Cardiac muscle cell (in vitro differentiated cells and primary cell): ENCODE results near the gene IGDCC3. TPM values are rescaled to one million over a fixed set of nuclear protein-coding genes. Genes with fewer than 3 reads are reported as not detected.

ENCODE experiments used
- DNase-seq, 2 donors: peaks; one replicate each; pipeline versions ENCODE4 v3.0.0 to v3.0.0-alpha.2; 2010 to 2017; ENCODE audit warnings: low read depth in 1 of 2, low spot score in 1 of 2
- H3K27ac ChIP-seq: fragments of 200-600 bp; sonication (generic); 2 replicates; pipeline ENCODE4 v1.5.1; 2016
- H3K27me3 ChIP-seq: fragments of 200-600 bp; sonication (generic); 2 replicates; pipeline ENCODE4 v1.6.0; 2016; ENCODE audit warnings: control low read depth
- H3K36me3 ChIP-seq: fragments of 200-600 bp; sonication (generic); 2 replicates; pipeline ENCODE4 v1.5.1; 2016; ENCODE audit warnings: control low read depth
- H3K4me1 ChIP-seq: fragments of 200-600 bp; sonication (generic); 2 replicates; pipeline ENCODE4 v1.8.1; 2017; ENCODE audit warnings: low read depth, mild to moderate bottlenecking, mixed run types
- H3K4me3 ChIP-seq: fragments of 200-600 bp; sonication (generic); 2 replicates; pipeline ENCODE4 v1.5.1; 2016; ENCODE audit warnings: mild to moderate bottlenecking
- H3K9me3 ChIP-seq: fragments of 200-600 bp; sonication (generic); 2 replicates; pipeline ENCODE4 v1.5.1; 2017; ENCODE audit warnings: low read depth, mild to moderate bottlenecking, control low read depth
- CTCF ChIP-seq: IDR thresholded peaks from 2 replicates; pipeline ENCODE4 v1.5.1; 2012; ENCODE audit warnings: low read depth, mild to moderate bottlenecking, low read length
- polyA plus RNA-seq: library from polyadenylated mRNA; unstranded; fragments of >200 nt; fragmentation: Nextera tagmentation; extraction: Ambion mirVana; gene quantifications from 2 replicates; pipeline ENCODE4 v1.2.1, GENCODE V29; 2016
- total RNA-seq: library from RNA; depleted of rRNA; stranded (reverse); fragments of >200 nt; gene quantifications from 2 replicates; pipeline ENCODE4 v1.2.3, GENCODE V29; 2016

IGDCC3 gene
- 41.9 and 54.6 TPM in 2 replicates for total RNA-seq
- polyA plus RNA-seq = 41.1 and 52.4 TPM in 2 replicates

GRCh38 chr15:65377976-65378366 is at the start of gene IGDCC3:
Gene IGDCC3, minus strand, starts transcription at chr15:65378002. Its CDS starts 214 bp downstream, at chr15:65377788.
- Histone ChIP-seq H3K9me3 (no peaks in the 10 kb centered on the region), H3K27me3 (no peaks in the 10 kb centered on the region), H3K4me3 (peak within 1 kb of the TSS; percentile 91), H3K4me1 (peaks cover 11% of the 10 kb centered on the region), H3K36me3 (peaks cover 4% of the 10 kb centered on the region), H3K27ac (peak within 1 kb of the TSS; percentile 75)
- peak; percentile 30 to 87 for DNase-seq
- TF ChIP-seq CTCF = no peak

GRCh38 chr15:65426216-65426853 is 48.5 kb upstream of the IGDCC3 start:
- no peak for TF ChIP-seq CTCF
- Histone ChIP-seq H3K27me3 (no peaks in the 10 kb centered on the region), H3K9me3 (no peaks in the 10 kb centered on the region), H3K36me3 (no peaks in the 10 kb centered on the region), H3K4me1 (no peaks in the 10 kb centered on the region), H3K4me3 (no peak overlapping the region), H3K27ac (no peak overlapping the region)
- DNase-seq = no peak

- no peaks in the 10 kb centered on the region for H3K36me3 ChIP-seq
- H3K27ac ChIP-seq = no peak overlapping the region
- H3K27me3 ChIP-seq = peaks cover 10% of the 10 kb centered on the region
- TF ChIP-seq CTCF = no peak
- H3K4me1 ChIP-seq = peaks cover 6% of the 10 kb centered on the region
- H3K9me3 ChIP-seq = no peaks in the 10 kb centered on the region
- no peak overlapping the region for H3K4me3 ChIP-seq
- no peak for DNase-seq
These were observed 46.9 kb upstream of the IGDCC3 start for GRCh38 chr15:65424683-65425082.

- no peaks in the 10 kb centered on the region for H3K9me3 ChIP-seq
- H3K4me1 ChIP-seq = peaks cover 6% of the 10 kb centered on the region
- no peak overlapping the region for H3K4me3 ChIP-seq
- no peak for TF ChIP-seq CTCF
- no peaks in the 10 kb centered on the region for H3K36me3 ChIP-seq
- no peak for DNase-seq
- no peak overlapping the region for H3K27ac ChIP-seq
- peaks cover 10% of the 10 kb centered on the region for H3K27me3 ChIP-seq
These were observed 46.3 kb upstream of the IGDCC3 start for GRCh38 chr15:65423976-65424679.

GRCh38 chr15:65423150-65423975 is 45.6 kb upstream of the IGDCC3 start:
- Histone ChIP-seq H3K36me3 (no peaks in the 10 kb centered on the region), H3K4me1 (peaks cover 12% of the 10 kb centered on the region), H3K27ac (no peak overlapping the region), H3K4me3 (peak overlapping the region; percentile 25), H3K9me3 (no peaks in the 10 kb centered on the region), H3K27me3 (peaks cover 10% of the 10 kb centered on the region)
- no peak for TF ChIP-seq CTCF
- DNase-seq = no peak
